Caco-2 (cell line): ENCODE data around the gene SBF2. TPM values are rescaled to one million over a fixed set of nuclear protein-coding genes. Genes with fewer than 3 reads are reported as not detected.
A peak's percentile ranks its signal among the peaks of the same experiment; 100 is the strongest.
"Not testable (repeated sequence)": the region's sequence is repeated elsewhere in the genome, so short reads cannot be mapped to it uniquely, and the experiment has no call there.

ENCODE experiments used
- BruUV-seq: library from RNA; stranded (reverse); fragments of 400-500 nt; replicated peaks from 2 replicates; lab custom pipeline; 2021; lab: Mats Ljungman, UMichigan
- CTCF ChIA-PET: fragments of 300-600 bp; sonication (Branson Sonifier 250); formaldehyde crosslinking; loops from one replicate; lab custom pipeline; 2022; ENCODE audit warnings: antibody characterized with exemption; lab: Charles Lee
- POLR2A ChIA-PET: fragments of 300-600 bp; sonication (Branson Sonifier 250); formaldehyde crosslinking; loops from one replicate; lab custom pipeline; 2022; ENCODE audit warnings: antibody characterized with exemption; lab: Charles Lee
- DNase-seq, 2 experiments: peaks; one replicate each; pipeline versions ENCODE4 v3.0.0 to v3.0.0-alpha.2; 2020 to 2022
- H3K27me3 ChIP-seq: replicated peaks from 2 replicates; pipeline ENCODE4 v1.6.0; 2011; ENCODE audit warnings: low read length; ENCODE audit not compliant: control insufficient read depth, insufficient read depth
- H3K36me3 ChIP-seq: 2 replicates; pipeline ENCODE4 v1.5.1; 2011; ENCODE audit warnings: low read length; ENCODE audit not compliant: control insufficient read depth, insufficient read depth
- H3K4me1 ChIP-seq: fragments of 250-450 bp; sonication (Bioruptor Pico); 2 replicates; pipeline ENCODE4 v1.5.1; 2020; ENCODE audit warnings: mild to moderate bottlenecking
- H3K4me3 ChIP-seq: 2 replicates; pipeline ENCODE4 v1.5.1; 2011; ENCODE audit warnings: low read depth, mild to moderate bottlenecking, control low read depth, low read length
- H3K9me3 ChIP-seq: fragments of 250-450 bp; sonication (Bioruptor Pico); 2 replicates; pipeline ENCODE4 v1.5.1; 2020; ENCODE audit warnings: mild to moderate bottlenecking, moderate library complexity
- H3K27ac Mint-ChIP-seq: one replicate; pipeline ENCODE4 v1.8.0; 2022; ENCODE audit warnings: mixed read lengths; ENCODE audit not compliant: unreplicated experiment
- H3K27me3 Mint-ChIP-seq: one replicate; pipeline ENCODE4 v1.8.0; 2022; ENCODE audit warnings: mixed read lengths; ENCODE audit not compliant: insufficient read depth, unreplicated experiment
- H3K36me3 Mint-ChIP-seq: one replicate; pipeline ENCODE4 v1.8.0; 2022; ENCODE audit warnings: mild to moderate bottlenecking, mixed read lengths; ENCODE audit not compliant: insufficient read depth, unreplicated experiment
- H3K4me1 Mint-ChIP-seq: one replicate; pipeline ENCODE4 v1.8.0; 2022; ENCODE audit warnings: low read depth, mixed read lengths; ENCODE audit not compliant: unreplicated experiment
- H3K4me3 Mint-ChIP-seq: one replicate; pipeline ENCODE4 v1.8.0; 2022; ENCODE audit warnings: mild to moderate bottlenecking, moderate library complexity, mixed read lengths; ENCODE audit not compliant: unreplicated experiment
- H3K9me3 Mint-ChIP-seq: one replicate; pipeline ENCODE4 v1.8.0; 2022; ENCODE audit warnings: mixed read lengths; ENCODE audit not compliant: unreplicated experiment
- CTCF ChIP-seq, 2 experiments: fragments of 200-600 bp in 1 of 2; IDR thresholded peaks; 1 replicate in 1 of 2; 2 replicates in 1 of 2; pipeline versions ENCODE4 v1.5.1 to v1.8.0; 2011 to 2022; ENCODE audit warnings: antibody characterized with exemption in 1 of 2, control low read depth in 1 of 2, inconsistent platforms in 1 of 2, low read depth in 1 of 2, low read length in 1 of 2, mild to moderate bottlenecking in 1 of 2, moderate library complexity in 1 of 2; ENCODE audit not compliant: insufficient read depth in 1 of 2, severe bottlenecking in 1 of 2, unreplicated experiment in 1 of 2
- intact Hi-C: fragments of 100-400 bp; cut with micrococcal nuclease; formaldehyde crosslinking; loops from one replicate; pipeline ENCODE4 v1.10.0; 2022; ENCODE audit not compliant: unreplicated experiment
- total RNA-seq: library from RNA; stranded (reverse); gene quantifications from 2 replicates; pipeline ENCODE4 v1.2.3, GENCODE V29; 2022

The SBF2 gene
- total RNA-seq, 1 experiment from 2014 or later = 72.2 TPM

GRCh38 chr11:9936754-9937153 lies 357.3 kb downstream of the SBF2 start:
- POLR2A ChIA-PET = no interaction called here
- Mint-ChIP-seq H3K4me3 (no peak overlapping the region), H3K4me1 (peaks cover 7% of the 10 kb centered on the region), H3K36me3 (peaks cover 19% of the 10 kb centered on the region), H3K27me3 (no peaks in the 10 kb centered on the region), H3K9me3 (peaks cover 35% of the 10 kb centered on the region), H3K27ac (no peak overlapping the region)
- H3K4me3 ChIP-seq = no peak overlapping the region
- TF ChIP-seq CTCF (IDR thresholded peaks at IDR 0.05; ENCODE audit: insufficient read depth in 1 of 2, low read depth in 1 of 2, low read length in 1 of 2, severe bottlenecking in 1 of 2, unreplicated experiment in 1 of 2) = no peak
- H3K27me3 ChIP-seq = no peaks in the 10 kb centered on the region
- intact Hi-C loops = no loop called here
- H3K4me1 ChIP-seq = no peaks in the 10 kb centered on the region
- no peaks in the 10 kb centered on the region for H3K36me3 ChIP-seq
- CTCF ChIA-PET = no interaction called here
- DNase-seq = no peak
- H3K9me3 ChIP-seq = no peaks in the 10 kb centered on the region; the same call in 1 of the 2 replicates
- BruUV-seq = no TSS peak

- intact Hi-C loops, H3K4me1 Mint-ChIP-seq, H3K27me3 ChIP-seq, BruUV-seq, H3K36me3 ChIP-seq, H3K4me3 ChIP-seq, POLR2A ChIA-PET, DNase-seq, H3K9me3 ChIP-seq, H3K27me3 Mint-ChIP-seq, H3K4me3 Mint-ChIP-seq, H3K4me1 ChIP-seq: not testable (repeated sequence)
- Mint-ChIP-seq H3K9me3 (peaks cover 59% of the 10 kb centered on the region), H3K36me3 (peaks cover 28% of the 10 kb centered on the region), H3K27ac (peak overlapping the region; percentile 4)
- CTCF ChIA-PET = interaction anchor here (0.6 to 0.7 kb wide), 2 partner anchors 79 to 174 kb away, joined by 3 to 5 read pairs; no protein-coding TSS in a partner anchor
Measured at GRCh38 chr11:9932843-9933242, 361.2 kb downstream of the SBF2 start.

GRCh38 chr11:9930562-9931331 lies 363.3 kb downstream of the SBF2 start:
- H3K4me3 Mint-ChIP-seq, intact Hi-C loops, H3K27me3 Mint-ChIP-seq, H3K27me3 ChIP-seq, H3K36me3 ChIP-seq, H3K27ac Mint-ChIP-seq, H3K4me3 ChIP-seq, BruUV-seq, H3K9me3 ChIP-seq, CTCF ChIA-PET, POLR2A ChIA-PET: not testable (repeated sequence)
- H3K4me1 ChIP-seq = peaks cover 16% of the 10 kb centered on the region
- Mint-ChIP-seq H3K4me1 (peaks cover 19% of the 10 kb centered on the region), H3K36me3 (peaks cover 28% of the 10 kb centered on the region), H3K9me3 (peaks cover 59% of the 10 kb centered on the region)
- peak in 1 of 2 experiments; percentile 46 for DNase-seq

- H3K9me3 Mint-ChIP-seq = peaks cover 33% of the 10 kb centered on the region
- H3K4me3 Mint-ChIP-seq = no peak overlapping the region
- H3K27me3 Mint-ChIP-seq = no peaks in the 10 kb centered on the region
- no TSS peak for BruUV-seq
- CTCF ChIA-PET = no interaction called here
- H3K27ac Mint-ChIP-seq = no peak overlapping the region
- H3K9me3 ChIP-seq = peaks cover 12% of the 10 kb centered on the region; the same call in 1 of the 2 replicates
- POLR2A ChIA-PET = no interaction called here
- H3K4me3 ChIP-seq = no peak overlapping the region
- peaks cover 15% of the 10 kb centered on the region for H3K36me3 Mint-ChIP-seq
- H3K27me3 ChIP-seq = no peaks in the 10 kb centered on the region
- no peak for TF ChIP-seq CTCF (IDR thresholded peaks at IDR 0.05; ENCODE audit: insufficient read depth in 1 of 2, low read depth in 1 of 2, low read length in 1 of 2, severe bottlenecking in 1 of 2, unreplicated experiment in 1 of 2)
- no peak for DNase-seq
- intact Hi-C loops = no loop called here
- H3K36me3 ChIP-seq = no peaks in the 10 kb centered on the region
- peaks cover 21% of the 10 kb centered on the region for H3K4me1 Mint-ChIP-seq
- peaks cover 35% of the 10 kb centered on the region for H3K4me1 ChIP-seq
Measured at GRCh38 chr11:9927670-9928069, 366.3 kb downstream of the SBF2 start.
